Omental fat pad (tissue), 4 donors: ENCODE measurements around the gene IFNG-AS1. TPM values are rescaled to one million over a fixed set of nuclear protein-coding genes. Genes with fewer than 3 reads are reported as not detected.

Experiments
- ATAC-seq: fragments of 150-250 bp; one replicate; pipeline ENCODE4 v1.9.1; 2016; ENCODE audit warnings: mild to moderate bottlenecking, moderate library complexity; ENCODE audit not compliant: low FRiP score
- DNase-seq: peaks from one replicate; pipeline ENCODE4 v3.0.0-alpha.2; 2019; ENCODE audit warnings: low spot score
- CTCF ChIP-seq, 3 donors: fragments of 450-650 bp; IDR thresholded peaks; one replicate each; pipeline ENCODE4 v1.5.1; 2016 to 2017; ENCODE audit warnings: antibody characterized with exemption in 3 of 3, mild to moderate bottlenecking in 3 of 3, moderate library complexity in 2 of 3
- total RNA-seq, 4 donors: library from RNA; depleted of rRNA; stranded (reverse); fragments of >200 nt; gene quantifications; one replicate each; pipeline ENCODE4 v1.1.0, GENCODE V29; 2016

Gene IFNG-AS1
- total RNA-seq, 4 donors from 2014 or later = 0.28 to 0.94 TPM; not detected in 2

- no peak for TF ChIP-seq CTCF (IDR thresholded peaks at IDR 0.05)
- ATAC-seq (no peak), DNase-seq (no peak)
Observed at GRCh38 chr12:68038650-68039049, 49.4 kb downstream of the IFNG-AS1 start.

GRCh38 chr12:68040450-68041075 lies 51.3 kb downstream of the IFNG-AS1 start:
- no peak for TF ChIP-seq CTCF (IDR thresholded peaks at IDR 0.05)
- no peak for ATAC-seq
- peak; percentile 52 for DNase-seq

GRCh38 chr12:68042212-68042699 lies 53.0 kb downstream of the IFNG-AS1 start:
- DNase-seq = no peak
- no peak for ATAC-seq
- no peak for TF ChIP-seq CTCF (IDR thresholded peaks at IDR 0.05)

- no peak for TF ChIP-seq CTCF (IDR thresholded peaks at IDR 0.05)
- no peak for ATAC-seq
- DNase-seq = no peak
Observed at GRCh38 chr12:68043435-68043834, 54.2 kb downstream of the IFNG-AS1 start.

- DNase-seq (no peak), ATAC-seq (no peak)
- TF ChIP-seq CTCF (IDR thresholded peaks at IDR 0.05) = no peak
Observed at GRCh38 chr12:68048648-68049297, 59.5 kb downstream of the IFNG-AS1 start.

- DNase-seq (no peak), ATAC-seq (no peak)
- TF ChIP-seq CTCF (IDR thresholded peaks at IDR 0.05) = no peak
Observed at GRCh38 chr12:68056300-68056699, 67.1 kb downstream of the IFNG-AS1 start.
